HG03196 (cell line): ENCODE results near the gene C1orf174.

Source experiments
- ATAC-seq: cut with Tn5 transposase; IDR thresholded peaks from one replicate; pipeline ENCODE4 v1.9.1; 2021; ENCODE audit not compliant: unreplicated experiment

C1orf174 gene

GRCh38 chr1:3898475-3898735 is 1.7 kb downstream of the C1orf174 start:
- ATAC-seq: no peak

GRCh38 chr1:3896396-3897000 is 3.6 kb downstream of the C1orf174 start:
- no peak for ATAC-seq

DNA sequence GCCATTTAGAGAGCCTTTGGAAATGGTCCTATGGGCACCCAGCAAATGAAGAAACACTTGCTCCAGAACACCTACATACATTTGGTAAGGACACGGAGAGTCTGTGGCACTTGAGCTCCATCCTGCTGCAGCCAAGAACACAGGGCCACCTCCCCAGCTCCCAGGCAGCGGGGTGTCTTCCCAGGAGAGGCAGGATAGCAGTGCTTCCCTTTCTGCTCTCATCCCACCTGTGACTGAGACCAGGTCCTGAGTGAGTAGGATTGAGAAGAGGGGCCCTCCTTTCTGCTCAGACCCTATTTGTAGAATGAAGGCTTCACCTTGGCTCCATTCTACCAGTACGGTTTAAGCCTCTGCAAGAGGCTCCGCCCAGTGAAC is 4.1 kb downstream of the C1orf174 start:
- ATAC-seq: no peak

GRCh38 chr1:3895279-3895950 is 4.7 kb downstream of the C1orf174 start:
- no peak for ATAC-seq

- ATAC-seq: no peak
These were observed 5.3 kb downstream of the C1orf174 start for GRCh38 chr1:3894626-3895278.

GRCh38 chr1:3893190-3893589 is 6.9 kb downstream of the C1orf174 start:
- no peak for ATAC-seq

GRCh38 chr1:3892748-3893147 is 7.3 kb downstream of the C1orf174 start:
- no peak for ATAC-seq

DNA sequence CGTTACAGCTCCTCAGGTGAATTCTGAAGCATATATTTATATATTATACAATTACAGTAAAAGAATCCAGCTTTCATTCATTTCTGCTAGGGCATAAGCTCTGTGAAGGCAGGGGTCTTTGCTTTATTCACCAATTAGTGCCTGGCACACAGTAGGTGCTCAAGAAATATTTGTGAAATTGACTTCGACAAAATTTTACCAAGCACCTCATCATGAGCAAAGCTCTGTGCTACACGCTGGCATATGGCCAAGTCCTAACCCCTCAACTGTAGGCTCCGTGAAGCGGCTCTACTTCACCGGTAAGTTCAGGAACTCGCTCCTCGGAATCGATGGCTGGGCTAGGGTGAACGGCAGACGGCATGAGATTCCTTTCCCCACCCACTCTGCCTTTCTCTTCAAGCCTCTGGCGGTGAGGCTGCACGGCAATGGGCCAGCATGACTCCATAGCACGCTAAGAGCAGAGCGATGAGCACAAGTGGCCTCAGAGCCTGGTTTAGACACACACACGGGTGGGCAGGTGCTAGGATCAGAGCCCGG is 8.7 kb downstream of the C1orf174 start:
- no peak for ATAC-seq

DNA sequence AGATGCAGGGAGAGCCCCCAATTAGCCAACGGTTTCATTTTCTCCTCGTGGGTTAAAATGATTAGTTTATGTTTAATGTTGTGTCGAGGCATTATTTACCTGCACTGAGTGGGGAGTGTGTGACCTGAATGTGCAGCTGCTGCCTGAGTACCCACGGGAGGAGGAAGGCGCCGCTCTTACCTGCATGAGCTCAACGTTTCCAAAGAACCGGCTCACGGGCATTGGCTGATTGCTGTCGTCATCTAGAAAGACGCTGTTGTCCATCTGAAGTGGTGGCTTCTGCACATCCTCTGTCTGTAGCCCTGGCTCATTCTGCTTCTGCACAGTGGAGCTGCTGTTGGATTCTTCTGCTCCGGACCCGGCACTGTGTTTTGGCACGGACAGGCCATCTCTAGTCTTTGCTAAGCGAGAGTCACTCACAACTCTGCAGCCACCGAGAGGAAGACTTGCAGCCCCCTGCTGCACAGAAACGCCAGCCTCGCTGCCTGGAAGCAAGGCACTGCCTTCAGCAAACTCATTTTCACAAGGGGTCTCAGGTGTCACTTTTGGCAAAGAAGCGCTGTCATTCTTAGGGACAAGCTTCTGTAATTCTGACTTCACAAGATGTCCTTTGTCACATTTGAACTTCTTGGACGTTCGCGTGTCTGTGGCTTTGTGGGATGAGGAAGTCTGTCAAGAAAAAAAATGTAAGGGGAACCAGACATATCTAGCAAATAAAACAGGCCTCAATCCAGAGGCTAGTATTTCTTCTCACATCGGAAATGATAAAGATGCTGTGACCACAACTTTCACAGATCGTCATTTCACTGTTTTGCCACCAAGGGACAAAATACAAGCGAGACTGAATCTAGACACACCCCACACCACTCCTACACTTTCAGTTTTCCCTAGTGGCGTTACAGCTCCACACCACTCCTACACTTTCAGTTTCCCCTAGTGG is 9.4 kb downstream of the C1orf174 start:
- ATAC-seq: no peak

DNA sequence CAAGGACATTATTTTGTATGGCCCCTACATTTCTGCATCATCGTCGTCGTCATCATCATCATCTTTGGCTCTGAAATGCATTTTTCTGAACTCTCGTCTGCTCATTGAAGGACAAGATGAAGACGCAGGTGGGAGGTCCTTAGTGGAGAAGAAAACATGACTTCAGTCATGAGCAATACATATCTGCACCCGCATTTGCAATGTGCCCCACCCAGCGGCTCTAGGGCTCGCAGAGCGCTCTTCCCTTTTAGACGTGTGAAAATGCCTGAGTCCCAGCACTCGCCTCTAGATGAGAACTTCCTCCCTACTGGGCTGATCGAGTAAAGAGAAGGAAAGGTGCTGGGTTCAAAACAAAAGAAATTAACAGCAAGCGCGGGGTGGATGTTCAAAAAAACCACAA is 10.1 kb downstream of the C1orf174 start:
- no peak for ATAC-seq

DNA sequence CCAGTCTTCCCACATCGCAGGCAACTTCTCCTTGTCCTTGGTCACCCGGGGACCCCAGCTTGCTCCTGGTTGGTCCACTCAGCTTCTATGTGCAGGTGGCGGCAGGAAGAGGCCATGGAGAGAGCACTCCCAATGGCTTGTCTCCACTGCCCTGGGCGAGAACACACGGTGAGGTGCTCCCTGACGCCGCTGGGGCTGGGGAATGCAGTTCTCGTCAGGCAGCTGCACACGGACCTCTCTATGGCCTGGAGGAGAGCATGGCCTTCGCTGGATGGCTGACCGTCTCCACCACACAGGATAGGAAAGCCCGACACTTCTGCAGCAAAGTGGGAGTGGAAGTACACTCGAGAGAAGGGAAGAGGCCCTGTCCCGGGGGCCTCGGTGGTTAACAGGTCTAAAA is 11.8 kb downstream of the C1orf174 start:
- no peak for ATAC-seq

- ATAC-seq: no peak
These were observed 13.4 kb downstream of the C1orf174 start for GRCh38 chr1:3886691-3887090.

DNA sequence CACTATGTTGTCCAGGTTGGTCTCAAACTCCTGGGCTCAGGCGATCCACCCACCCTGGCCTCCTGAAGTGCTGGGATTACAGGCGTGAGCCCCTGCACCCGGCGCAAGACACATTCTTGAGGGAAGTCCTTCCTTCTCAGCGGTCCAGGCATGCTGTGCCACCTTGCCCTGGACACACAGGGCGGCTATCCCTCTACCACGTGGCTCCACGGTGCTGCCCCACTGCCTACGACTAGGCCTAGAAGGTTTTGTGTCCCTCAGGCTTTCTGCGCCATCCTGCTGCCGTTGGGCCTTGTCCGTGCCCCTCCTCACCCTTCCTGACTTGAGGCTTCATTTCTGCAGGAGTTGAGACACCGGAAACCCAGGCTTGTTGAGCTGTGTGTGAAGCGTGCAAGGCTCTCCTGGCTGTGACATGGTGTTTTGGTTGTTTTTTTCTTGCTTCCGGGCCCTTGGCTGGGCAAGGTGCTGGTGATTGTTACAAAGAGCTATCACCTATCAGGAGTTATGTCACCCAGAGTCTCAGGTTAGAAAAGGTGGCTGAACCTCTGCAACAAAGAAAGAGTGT is 13.9 kb downstream of the C1orf174 start:
- ATAC-seq: no peak

DNA sequence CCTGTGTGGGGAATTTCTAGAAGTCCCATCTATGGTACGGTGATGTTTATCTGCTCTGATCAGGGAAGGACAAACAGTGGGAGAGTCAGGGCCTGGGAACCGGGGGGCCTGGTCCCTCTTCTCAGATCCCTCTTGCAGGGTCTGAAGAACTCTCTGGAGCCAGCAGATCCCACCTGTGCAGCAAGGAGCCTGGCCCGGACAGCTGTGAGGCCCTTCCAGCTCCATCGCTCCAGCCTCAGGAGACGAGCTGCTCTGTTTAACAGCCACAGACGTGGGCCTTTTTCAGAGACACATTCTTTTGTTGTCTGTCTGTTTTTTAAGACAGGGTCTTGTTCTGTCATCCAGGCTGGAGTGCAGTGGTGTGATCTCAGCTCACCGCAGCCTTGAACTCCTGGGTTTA is 14.5 kb downstream of the C1orf174 start:
- no peak for ATAC-seq

DNA sequence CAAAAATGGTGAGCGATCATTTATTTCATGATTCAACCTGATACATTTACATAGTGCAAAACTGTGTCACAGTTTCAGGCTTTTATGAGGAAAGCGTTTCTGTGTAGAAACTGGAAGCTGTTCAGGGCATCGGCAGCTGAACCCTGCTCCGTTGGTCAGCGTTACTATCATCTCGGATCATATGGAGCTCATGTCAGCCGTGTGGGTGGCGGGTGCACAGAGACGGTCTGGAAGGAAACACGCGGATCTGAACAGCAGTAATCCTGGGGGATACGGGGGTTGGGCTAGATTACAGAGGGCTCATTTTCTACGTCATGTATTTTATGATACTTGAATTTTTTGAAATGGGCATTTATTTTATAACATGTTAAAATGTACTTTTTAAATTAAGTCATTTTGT is 15.1 kb downstream of the C1orf174 start:
- no peak for ATAC-seq

- ATAC-seq: no peak
These were observed 16.7 kb downstream of the C1orf174 start for GRCh38 chr1:3883194-3883925.

DNA sequence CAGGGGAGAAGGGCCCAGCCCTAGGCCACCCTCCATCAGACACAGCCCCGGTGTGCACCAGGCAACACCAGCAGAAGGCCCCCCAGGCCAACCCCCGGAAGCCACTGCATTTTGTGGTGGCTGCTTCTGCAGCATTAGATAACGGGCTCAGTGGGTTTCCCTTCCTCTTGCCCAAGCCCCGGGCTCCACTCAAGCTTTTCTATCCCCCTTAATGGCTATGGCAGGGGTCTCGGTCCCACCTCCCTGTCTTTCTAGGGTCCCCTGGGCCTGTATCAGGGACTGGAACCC is 18.9 kb downstream of the C1orf174 start:
- no peak for ATAC-seq

GRCh38 chr1:3880429-3881192 is 19.5 kb downstream of the C1orf174 start:
- ATAC-seq: no peak

DNA sequence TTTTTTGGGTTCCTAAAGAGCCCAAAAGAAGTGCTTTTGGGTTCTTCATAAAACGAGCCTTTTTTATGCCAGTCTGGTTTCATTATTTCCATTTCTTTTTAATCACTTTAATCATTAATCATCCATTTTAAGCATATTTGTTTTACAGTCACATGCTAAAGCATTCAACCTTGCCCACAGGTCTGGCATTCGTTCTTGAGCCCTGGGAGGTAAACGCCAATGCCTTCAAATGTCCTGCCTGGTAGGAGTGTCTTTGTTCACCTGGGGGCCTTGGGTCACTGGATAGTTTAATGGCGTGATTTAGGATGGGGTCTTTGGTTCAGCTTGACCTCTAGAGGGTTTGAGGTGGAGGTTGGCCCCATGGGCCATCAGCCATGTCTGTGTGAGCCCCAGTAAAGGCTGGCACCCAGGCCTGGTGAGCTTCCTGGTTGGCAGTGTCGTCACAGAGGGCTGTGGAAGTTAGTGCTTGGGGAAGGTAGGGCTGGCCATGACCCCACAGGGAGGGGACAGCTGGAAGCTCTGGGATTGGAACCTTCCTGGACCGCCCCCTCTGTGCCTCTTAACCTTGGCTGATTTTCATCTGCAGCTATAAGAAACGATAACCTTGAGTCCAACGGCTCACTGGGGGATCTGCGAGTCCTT is 20.2 kb downstream of the C1orf174 start:
- ATAC-seq: no peak
